Heart right ventricle (tissue), 16 donors: ENCODE measurements around the gene TMEM161B. TPM values are rescaled to one million over a fixed set of nuclear protein-coding genes. Genes with fewer than 3 reads are reported as not detected.

Source experiments
- ATAC-seq, 8 donors: fragments of 200-7000 bp; cut with Tn5 transposase; one replicate each; pipeline ENCODE4 v1.9.1; 2020; ENCODE audit warnings: mild to moderate bottlenecking in 8 of 8, moderate library complexity in 8 of 8, moderate number of reproducible peaks in 1 of 8
- DNase-seq, 2 donors: peaks; one replicate each; pipeline ENCODE4 v3.0.0-alpha.2; 2020
- H3K27ac ChIP-seq, 10 donors: fragments of 200-600 bp; sonication (generic) in 2 of 10; one replicate each; pipeline versions ENCODE4 v1.5.0 to v1.8.0; 2020 to 2022; ENCODE audit warnings: mild to moderate bottlenecking in 3 of 10
- H3K27me3 ChIP-seq, 7 donors: fragments of 200-600 bp; one replicate each; pipeline ENCODE4 v1.8.0; 2021 to 2022; ENCODE audit warnings: mild to moderate bottlenecking in 2 of 7
- H3K36me3 ChIP-seq, 9 donors: fragments of 200-600 bp; sonication (generic) in 1 of 9; one replicate each; pipeline versions ENCODE4 v1.5.0 to v1.8.0; 2020 to 2022; ENCODE audit warnings: mild to moderate bottlenecking in 2 of 9
- H3K4me1 ChIP-seq, 9 donors: fragments of 200-600 bp; sonication (generic) in 1 of 9; one replicate each; pipeline versions ENCODE4 v1.5.0 to v1.8.0; 2020 to 2022; ENCODE audit warnings: mild to moderate bottlenecking in 4 of 9
- H3K4me3 ChIP-seq, 10 donors: fragments of 200-600 bp; sonication (generic) in 2 of 10; one replicate each; pipeline versions ENCODE4 v1.5.0 to v1.8.0; 2020 to 2022; ENCODE audit warnings: mild to moderate bottlenecking in 7 of 10, moderate library complexity in 2 of 10
- H3K9me3 ChIP-seq, 11 donors: fragments of 200-600 bp in 10 of 11; sonication (generic) in 2 of 11; one replicate each; pipeline versions ENCODE4 v1.5.0 to v1.8.0; 2013 to 2022; ENCODE audit warnings: mild to moderate bottlenecking in 2 of 11, control low read depth in 1 of 11, moderate library complexity in 1 of 11
- CTCF ChIP-seq, 9 donors: fragments of 200-600 bp; sonication (generic) in 2 of 9; IDR thresholded peaks; one replicate each; pipeline versions ENCODE4 v1.5.0 to v1.8.0; 2021 to 2022; ENCODE audit warnings: antibody characterized with exemption in 9 of 9, mild to moderate bottlenecking in 5 of 9, moderate library complexity in 1 of 9
- WGBS, 2 donors: extraction: QIAGEN DNeasy Blood & Tissue Kit; methylation state at CpG; one replicate each; pipeline ENCODE4 v1.1.7; 2013; ENCODE audit warnings: inconsistent platforms in 1 of 2; 5-methylcytosine and 5-hydroxymethylcytosine counted together
- intact Hi-C, 10 donors: fragments of 100-400 bp; cut with DNase I; formaldehyde crosslinking; loops; one replicate each; pipeline versions ENCODE4 v1.11.1 to v1.14.2; 2022
- polyA plus RNA-seq, 2 donors: library from polyadenylated mRNA; stranded (reverse); fragments of 200-250 nt; gene quantifications; one replicate each; pipeline ENCODE4 v1.2.3, GENCODE V29; 2013
- total RNA-seq, 10 donors: library from RNA; stranded (reverse); fragmentation: NEBNext Ultra II Directional in 3 of 10; extraction: Animal tissue kit (Norgen Biotek cat#: 25700) in 3 of 10; gene quantifications; one replicate each; pipeline versions ENCODE4 v1.2.1 to v1.2.4, GENCODE V29; 2021 to 2023
- donor health status: Arrhythmogenic right ventricular cardiomyopathy.
- donor health status: ischemic (EF 13 %, LVEDD 7.1; RV severe dilation, severe dysfunction).
- donor health status: healthy with polysubstance abuse.
- donor health status: DM: no; HTN: yes; CAD: no.
- donor health status: DM: no; HTN: no; CAD: no.
- donor health status: ischemic (EF 25% LVEDD 6.9; RV normal size, moderate dysfunction).
- donor health status: ischemic (EF 25% LVEDD 5.7; RV mildly dilated, moderate dysfunction).
- donor health status: healthy.
- donor health status: DM: yes; HTN: yes; CAD: no.
- donor health status: Ischemic cardiomyopathy.
- donor health status: ischemic (EF 35%, LVEDD 5.7; RV mildly dilated, moderate dysfunction).
- donor health status: nonischemic (EF 11% LVEDD 7.7; RV severe dilation, severe dysfunction).
- donor health status: DM: yes; HTN: yes; CAD: no.
- donor health status: PGD.
- donor health status: ischemic (EF 29% LVEDD 5.4; RV normal size, mild dysfunction).
- donor health status: nonischemic (EF 23%, LVEDD 6.1; RV moderate dilation, normal function).

TMEM161B gene
- total and polyA plus RNA-seq, 12 donors = 4.1 to 13.9 (median 7.9) TPM

GRCh38 chr5:88236866-88237642 lies 31.6 kb downstream of the TMEM161B start:
- H3K36me3 ChIP-seq = peaks cover 0 to 42% (median 0%) of the 10 kb centered on the region in 9 donors
- no peak overlapping the region for H3K4me3 ChIP-seq
- TF ChIP-seq CTCF (IDR thresholded peaks at IDR 0.05) = no peak
- no peak for ATAC-seq
- no peaks in the 10 kb centered on the region for H3K27me3 ChIP-seq
- intact Hi-C loops = no loop called here
- DNase-seq = no peak
- WGBS, 2 donors = 97 to 100% methylated on average over 1 of the region's 1 CpG
- H3K4me1 ChIP-seq = no peaks in the 10 kb centered on the region
- H3K9me3 ChIP-seq = no peaks in the 10 kb centered on the region
- no peak overlapping the region for H3K27ac ChIP-seq

GRCh38 chr5:88235828-88236227 lies 32.8 kb downstream of the TMEM161B start:
- intact Hi-C loops = no loop called here
- Histone ChIP-seq H3K4me1 (no peaks in the 10 kb centered on the region), H3K4me3 (no peak overlapping the region), H3K36me3 (peaks cover 0 to 42% (median 0%) of the 10 kb centered on the region in 9 donors), H3K27ac (no peak overlapping the region), H3K27me3 (no peaks in the 10 kb centered on the region), H3K9me3 (peaks cover 0 to 3% (median 0%) of the 10 kb centered on the region in 11 donors)
- no peak for TF ChIP-seq CTCF (IDR thresholded peaks at IDR 0.05)
- DNase-seq (no peak), ATAC-seq (no peak)
- 94 to 96% methylated on average over 4 of the region's 4 CpGs for WGBS, 2 donors

GRCh38 chr5:88235346-88235745 lies 33.3 kb downstream of the TMEM161B start:
- H3K9me3 ChIP-seq = peaks cover 0 to 3% (median 0%) of the 10 kb centered on the region in 11 donors
- ATAC-seq = no peak

GRCh38 chr5:88230546-88231066 lies 38.0 kb downstream of the TMEM161B start:
- intact Hi-C loops = no loop called here
- peaks cover 0 to 3% (median 0%) of the 10 kb centered on the region in 11 donors for H3K9me3 ChIP-seq
- H3K4me3 ChIP-seq = no peak overlapping the region
- WGBS, 2 donors = 95 to 100% methylated on average over 1 of the region's 1 CpG
- H3K27ac ChIP-seq = no peak overlapping the region
- no peaks in the 10 kb centered on the region for H3K27me3 ChIP-seq
- H3K4me1 ChIP-seq = no peaks in the 10 kb centered on the region
- H3K36me3 ChIP-seq = peaks cover 0 to 37% (median 15%) of the 10 kb centered on the region in 9 donors
- ATAC-seq (no peak), DNase-seq (no peak)
- no peak for TF ChIP-seq CTCF (IDR thresholded peaks at IDR 0.05)

More at GRCh38 chr5:88235346-88235745, 33.3 kb downstream of the TMEM161B start:
- TF ChIP-seq CTCF (IDR thresholded peaks at IDR 0.05) = no peak
- Histone ChIP-seq H3K4me1 (no peaks in the 10 kb centered on the region), H3K27ac (no peak overlapping the region), H3K4me3 (no peak overlapping the region), H3K27me3 (no peaks in the 10 kb centered on the region), H3K36me3 (peaks cover 0 to 41% (median 0%) of the 10 kb centered on the region in 9 donors)
- 79 to 84% methylated on average over 1 of the region's 1 CpG for WGBS, 2 donors
- no peak for DNase-seq
- intact Hi-C loops = no loop called here
